ENCODE data around the gene DIP2B. TPM values are rescaled to one million over a fixed set of nuclear protein-coding genes. Genes with fewer than 3 reads are reported as not detected.

DIP2B gene
- total and polyA plus RNA-seq, 12 donors: 3.4 to 46.6 (median 25.0) TPM

GRCh38 chr12:50660425-50660822, 155.6 kb downstream of the DIP2B start:
- Histone ChIP-seq H3K9me3 (replicated peaks in 1 of 3) (no peaks in the 10 kb centered on the region), H3K27me3 (no peaks in the 10 kb centered on the region), H3K36me3 (replicated peaks in 1 of 2) (peaks cover 0 to 3% of the 10 kb centered on the region in 2 donors), H3K4me1 (replicated peaks in 1 of 2) (peaks cover 6 to 11% of the 10 kb centered on the region in 2 donors), H3K4me3 (no peak overlapping the region), H3K27ac (no peak overlapping the region)
- 84 to 94% (median 91%) methylated on average over 2 of the region's 2 CpGs for WGBS, 4 donors
- no peak for DNase-seq
- TF ChIP-seq CTCF (IDR thresholded peaks at IDR 0.05) (no peak), POLR2A (IDR thresholded peaks at IDR 0.05) (no peak)
- intact Hi-C loops (cut with DNase I): no loop called here

- TF ChIP-seq POLR2A (IDR thresholded peaks at IDR 0.05): no peak
- TF ChIP-seq CTCF (IDR thresholded peaks at IDR 0.05): no peak
- no peak for DNase-seq
- H3K27me3 ChIP-seq: no peaks in the 10 kb centered on the region
- intact Hi-C loops (cut with DNase I): no loop called here
- peaks cover 0 to 3% of the 10 kb centered on the region in 2 donors for H3K36me3 ChIP-seq (replicated peaks in 1 of 2)
- H3K27ac ChIP-seq: no peak overlapping the region
- peaks cover 6 to 11% of the 10 kb centered on the region in 2 donors for H3K4me1 ChIP-seq (replicated peaks in 1 of 2)
- H3K4me3 ChIP-seq: no peak overlapping the region
- WGBS, 4 donors: 62 to 68% (median 64%) methylated on average over 7 of the region's 7 CpGs
- no peaks in the 10 kb centered on the region for H3K9me3 ChIP-seq (replicated peaks in 1 of 3)
These were observed 156.7 kb downstream of the DIP2B start for GRCh38 chr12:50661300-50662115.

GRCh38 chr12:50662116-50662510, 157.3 kb downstream of the DIP2B start:
- intact Hi-C loops (cut with DNase I): no loop called here
- Histone ChIP-seq H3K27me3 (no peaks in the 10 kb centered on the region), H3K4me1 (replicated peaks in 1 of 2) (peaks cover 6 to 11% of the 10 kb centered on the region in 2 donors), H3K27ac (no peak overlapping the region), H3K36me3 (replicated peaks in 1 of 2) (peaks cover 0 to 3% of the 10 kb centered on the region in 2 donors), H3K4me3 (no peak overlapping the region), H3K9me3 (replicated peaks in 1 of 3) (no peaks in the 10 kb centered on the region)
- TF ChIP-seq CTCF (IDR thresholded peaks at IDR 0.05) (no peak), POLR2A (IDR thresholded peaks at IDR 0.05) (no peak)
- 93 to 100% (median 97%) methylated on average over 1 of the region's 1 CpG for WGBS, 4 donors
- no peak for DNase-seq

GRCh38 chr12:50665170-50665569, 160.4 kb downstream of the DIP2B start:
- no peak overlapping the region for H3K27ac ChIP-seq
- peaks cover 0 to 3% of the 10 kb centered on the region in 2 donors for H3K36me3 ChIP-seq (replicated peaks in 1 of 2)
- H3K27me3 ChIP-seq: no peaks in the 10 kb centered on the region
- 93 to 97% (median 95%) methylated on average over 5 of the region's 5 CpGs for WGBS, 4 donors
- TF ChIP-seq CTCF (IDR thresholded peaks at IDR 0.05) (no peak), POLR2A (IDR thresholded peaks at IDR 0.05) (no peak)
- intact Hi-C loops (cut with DNase I): no loop called here
- no peaks in the 10 kb centered on the region for H3K9me3 ChIP-seq (replicated peaks in 1 of 3)
- H3K4me1 ChIP-seq (replicated peaks in 1 of 2): peaks cover 4 to 6% of the 10 kb centered on the region in 2 donors
- no peak overlapping the region for H3K4me3 ChIP-seq
- no peak for DNase-seq

Data from adrenal gland (tissue), 12 donors.